Panc1 (cell line): Measurements from ENCODE around the gene TNFRSF21. TPM values are rescaled to one million over a fixed set of nuclear protein-coding genes. Genes with fewer than 3 reads are reported as not detected.
"Not testable (repeated sequence)": the region's sequence is repeated elsewhere in the genome, so short reads cannot be mapped to it uniquely, and the experiment has no call there.

Experiments
- ATAC-seq: fragments of 200-7000 bp; cut with Tn5 transposase; 2 replicates; pipeline ENCODE4 v1.9.1; 2020; ENCODE audit warnings: mild to moderate bottlenecking, moderate library complexity
- BruUV-seq: library from RNA; stranded (reverse); fragments of 400-500 nt; replicated peaks from 2 replicates; lab custom pipeline; 2021; lab: Mats Ljungman, UMichigan
- CTCF ChIA-PET: fragments of 300-600 bp; sonication (Branson Sonifier 250); formaldehyde crosslinking; loops from one replicate; lab custom pipeline; 2022; ENCODE audit warnings: antibody characterized with exemption; lab: Charles Lee
- POLR2A ChIA-PET: fragments of 300-600 bp; sonication (Branson Sonifier 250); formaldehyde crosslinking; loops from one replicate; lab custom pipeline; 2022; ENCODE audit warnings: antibody characterized with exemption; lab: Charles Lee
- DNase-seq: peaks from one replicate; pipeline ENCODE4 v3.0.0-alpha.2; 2010; ENCODE audit warnings: low read depth, low spot score
- H3K27ac ChIP-seq: 2 replicates; pipeline ENCODE4 v1.5.1; 2011; ENCODE audit warnings: mild to moderate bottlenecking, low read length, inconsistent platforms
- H3K27me3 ChIP-seq: fragments of 200-500 bp; sonication (Bioruptor generic); 2 replicates; pipeline ENCODE4 v1.6.0; 2014; ENCODE audit warnings: low read length, inconsistent platforms; ENCODE audit not compliant: control insufficient read depth, insufficient read depth
- H3K36me3 ChIP-seq: fragments of 200-500 bp; sonication (Bioruptor generic); 2 replicates; pipeline ENCODE4 v1.5.1; 2014; ENCODE audit warnings: inconsistent platforms, mild to moderate bottlenecking, low read length, moderate library complexity; ENCODE audit not compliant: control insufficient read depth, insufficient read depth
- H3K4me1 ChIP-seq: 2 replicates; pipeline ENCODE4 v1.5.1; 2011; ENCODE audit warnings: inconsistent platforms, mild to moderate bottlenecking, low read length, moderate library complexity; ENCODE audit not compliant: control insufficient read depth, insufficient read depth
- H3K4me3 ChIP-seq, 2 experiments: 2 replicates each; pipeline ENCODE4 v1.5.1; 2011 to 2012; ENCODE audit warnings: low read depth in 2 of 2, low read length in 2 of 2, mild to moderate bottlenecking in 2 of 2, inconsistent platforms in 1 of 2, moderate library complexity in 1 of 2
- H3K9me3 ChIP-seq: fragments of 200-500 bp; sonication (Bioruptor generic); 2 replicates; pipeline ENCODE4 v1.5.1; 2014; ENCODE audit warnings: low read depth, mild to moderate bottlenecking, inconsistent platforms, low read length, moderate library complexity; ENCODE audit not compliant: control insufficient read depth, insufficient read depth
- CTCF ChIP-seq: fragments of 450-650 bp; IDR thresholded peaks from 2 replicates; pipeline ENCODE4 v1.5.1; 2017; ENCODE audit warnings: mild to moderate bottlenecking
- POLR2AphosphoS5 ChIP-seq: IDR thresholded peaks from 2 replicates; pipeline ENCODE4 v1.6.1; 2012; ENCODE audit warnings: mild to moderate bottlenecking, low read depth, low read length, moderate library complexity
- REST ChIP-seq, 2 experiments: IDR thresholded peaks; 2 replicates each; pipeline ENCODE4 v1.6.1; 2011 to 2012; ENCODE audit warnings: low read depth in 2 of 2, control low read depth in 1 of 2, low read length in 1 of 2, mild to moderate bottlenecking in 1 of 2, moderate library complexity in 1 of 2; ENCODE audit not compliant: insufficient read depth in 1 of 2
- SIN3A ChIP-seq: IDR thresholded peaks from 2 replicates; pipeline ENCODE4 v1.6.1; 2012; ENCODE audit warnings: low read depth, mild to moderate bottlenecking, low read length, moderate library complexity, borderline replicate concordance; ENCODE audit not compliant: insufficient read depth
- TCF7L2 ChIP-seq: IDR thresholded peaks from 2 replicates; pipeline ENCODE4 v1.6.1; 2011; ENCODE audit warnings: mild to moderate bottlenecking, low read depth, low read length, inconsistent platforms
- in situ Hi-C: cut with HindIII; loops from 2 replicates; pipeline ENCODE4 v1.10.0; 2016; ENCODE audit warnings: low sequenced_read_pairs, low pct_unique_long_range_greater_than_20kb
- intact Hi-C: fragments of 100-400 bp; cut with micrococcal nuclease; formaldehyde crosslinking; loops from one replicate; pipeline ENCODE4 v1.10.0; 2022; ENCODE audit not compliant: unreplicated experiment
- total RNA-seq: library from RNA; stranded (reverse); gene quantifications from one replicate; pipeline ENCODE4 v1.2.1, GENCODE V29; 2021; ENCODE audit not compliant: unreplicated experiment

The TNFRSF21 gene
- total RNA-seq, 1 experiment from 2014 or later, result 76.0 TPM

- ATAC-seq, H3K36me3 ChIP-seq, in situ Hi-C loops, H3K27me3 ChIP-seq, H3K4me3 ChIP-seq, H3K9me3 ChIP-seq, H3K27ac ChIP-seq, POLR2A ChIA-PET, BruUV-seq, DNase-seq, H3K4me1 ChIP-seq, CTCF ChIA-PET, intact Hi-C loops: not testable (repeated sequence)
Measured at GRCh38 chr6:47223251-47223650, 86.5 kb downstream of the TNFRSF21 start.

- Histone ChIP-seq H3K4me1 (no peaks in the 10 kb centered on the region), H3K4me3 (no peak overlapping the region), H3K9me3 (no peaks in the 10 kb centered on the region), H3K27ac (no peak overlapping the region), H3K36me3 (no peaks in the 10 kb centered on the region), H3K27me3 (no peaks in the 10 kb centered on the region)
- DNase-seq (no peak), ATAC-seq (no peak)
- ChIA-PET POLR2A (no interaction called here), CTCF (no interaction called here)
- intact Hi-C loops (no loop called here), in situ Hi-C loops (no loop called here)
- no peak for TF ChIP-seq POLR2AphosphoS5
- no peak for TF ChIP-seq CTCF
- no peak for TF ChIP-seq SIN3A
- no peak for TF ChIP-seq REST (IDR thresholded peaks at IDR 0.05; ENCODE audit: insufficient read depth in 1 of 2, low read depth in 2 of 2, low read length in 1 of 2)
- TF ChIP-seq TCF7L2, result no peak
- BruUV-seq, result no TSS peak
Measured at GRCh38 chr6:47221565-47221964, 88.1 kb downstream of the TNFRSF21 start.

- Histone ChIP-seq H3K27me3 (no peaks in the 10 kb centered on the region), H3K27ac (no peak overlapping the region), H3K4me3 (no peak overlapping the region), H3K36me3 (no peaks in the 10 kb centered on the region), H3K9me3 (no peaks in the 10 kb centered on the region), H3K4me1 (no peaks in the 10 kb centered on the region)
- in situ Hi-C loops (no loop called here), intact Hi-C loops (no loop called here)
- POLR2A ChIA-PET, result no interaction called here
- no peak for ATAC-seq
- no peak for DNase-seq
- TF ChIP-seq CTCF (no peak), TCF7L2 (no peak), SIN3A (no peak), POLR2AphosphoS5 (no peak), REST (IDR thresholded peaks at IDR 0.05; ENCODE audit: insufficient read depth in 1 of 2, low read depth in 2 of 2, low read length in 1 of 2) (no peak)
- no TSS peak for BruUV-seq
- CTCF ChIA-PET, result no interaction called here
Measured at GRCh38 chr6:47209632-47210031, 100.1 kb downstream of the TNFRSF21 start.
